HTR-8/SVneo (cell line): ENCODE measurements around the gene APBB2.
"Not testable (repeated sequence)": the region's sequence is repeated elsewhere in the genome, so short reads cannot be mapped to it uniquely, and the experiment has no call there.

Experiments used
- DNase-seq: peaks from one replicate; pipeline ENCODE4 v3.0.0; 2011; ENCODE audit warnings: low spot score, mixed read lengths; ENCODE audit not compliant: insufficient read length
- FAIRE-seq: peaks from 2 replicates; lab custom pipeline; 2011; peaks lifted over from hg19 to GRCh38; lab: Jason Lieb, UNC

Gene APBB2

GRCh38 chr4:41076481-41076880 lies 137.9 kb downstream of the APBB2 start:
- DNase-seq (no peak), FAIRE-seq (no peak)

- no peak for FAIRE-seq
- DNase-seq, result no peak
Observed at GRCh38 chr4:41074215-41074614, 140.1 kb downstream of the APBB2 start.

- DNase-seq (no peak), FAIRE-seq (no peak)
Observed at GRCh38 chr4:41072021-41072777, 142.1 kb downstream of the APBB2 start.

- DNase-seq (no peak), FAIRE-seq (no peak)
Observed at GRCh38 chr4:41070516-41071281, 143.6 kb downstream of the APBB2 start.

- DNase-seq, result no peak
- FAIRE-seq, result no peak
Observed at GRCh38 chr4:41069838-41070237, 144.5 kb downstream of the APBB2 start.

GRCh38 chr4:41069257-41069656 lies 145.1 kb downstream of the APBB2 start:
- no peak for FAIRE-seq
- DNase-seq, result no peak

- FAIRE-seq (no peak), DNase-seq (no peak)
Observed at GRCh38 chr4:41067369-41067768, 147.0 kb downstream of the APBB2 start.

- DNase-seq (no peak), FAIRE-seq (no peak)
Observed at GRCh38 chr4:41066049-41066448, 148.3 kb downstream of the APBB2 start.

GRCh38 chr4:41065434-41066006 lies 148.8 kb downstream of the APBB2 start:
- DNase-seq (no peak), FAIRE-seq (no peak)

GRCh38 chr4:41064953-41065352 lies 149.4 kb downstream of the APBB2 start:
- DNase-seq (no peak), FAIRE-seq (no peak)

- DNase-seq (no peak), FAIRE-seq (no peak)
Observed at GRCh38 chr4:41061482-41062185, 152.7 kb downstream of the APBB2 start.

- DNase-seq (no peak), FAIRE-seq (peak; percentile 49)
Observed at GRCh38 chr4:41060352-41061334, 153.7 kb downstream of the APBB2 start.

GRCh38 chr4:41059411-41059810 lies 154.9 kb downstream of the APBB2 start:
- DNase-seq, FAIRE-seq: not testable (repeated sequence)

GRCh38 chr4:41058426-41058825 lies 155.9 kb downstream of the APBB2 start:
- FAIRE-seq (no peak), DNase-seq (no peak)

- FAIRE-seq (no peak), DNase-seq (no peak)
Observed at GRCh38 chr4:41057467-41057866, 156.9 kb downstream of the APBB2 start.

- no peak for FAIRE-seq
- no peak for DNase-seq
Observed at GRCh38 chr4:41052287-41052686, 162.1 kb downstream of the APBB2 start.

GRCh38 chr4:41050880-41051775 lies 163.2 kb downstream of the APBB2 start:
- DNase-seq, result no peak
- FAIRE-seq, result no peak

GRCh38 chr4:41050116-41050515 lies 164.2 kb downstream of the APBB2 start:
- FAIRE-seq (no peak), DNase-seq (no peak)
